GM21825 (cell line): ENCODE data around the gene AHNAK2.

Experiments
- ATAC-seq: cut with Tn5 transposase; IDR thresholded peaks from one replicate; pipeline ENCODE4 v1.9.1; 2021; ENCODE audit warnings: mild to moderate bottlenecking, moderate library complexity; ENCODE audit not compliant: unreplicated experiment

AHNAK2 gene

GRCh38 chr14:104887623-104888488, 90.3 kb downstream of the AHNAK2 start:
- ATAC-seq: no peak
